Activated B cell treated with CpG ODN at 0.5 μM for 24 hours (primary cell): ENCODE data around the gene MINDY4. TPM values are rescaled to one million over a fixed set of nuclear protein-coding genes. Genes with fewer than 3 reads are reported as not detected.

Experiments
- ATAC-seq: fragments of 200-7000 bp; cut with Tn5 transposase; one replicate; pipeline ENCODE4 v1.10.0; 2021; ENCODE audit warnings: low read depth, mild to moderate bottlenecking, moderate library complexity
- CTCF ChIA-PET: fragments of 350-600 bp; sonication (Branson Sonifier 250); formaldehyde crosslinking; loops from one replicate; lab custom pipeline; 2021; ENCODE audit warnings: antibody characterized with exemption; lab: Charles Lee
- POLR2A ChIA-PET: fragments of 350-600 bp; sonication (Branson Sonifier 250); formaldehyde crosslinking; loops from one replicate; lab custom pipeline; 2021; ENCODE audit warnings: antibody characterized with exemption; lab: Charles Lee
- DNase-seq: peaks from one replicate; pipeline ENCODE4 v3.0.0; 2022
- H3K27ac Mint-ChIP-seq: one replicate; pipeline ENCODE4 v1.8.0; 2020; ENCODE audit warnings: mixed read lengths
- H3K27me3 Mint-ChIP-seq: one replicate; pipeline ENCODE4 v1.8.0; 2021; ENCODE audit warnings: mixed read lengths
- H3K36me3 Mint-ChIP-seq: one replicate; pipeline ENCODE4 v1.8.0; 2021; ENCODE audit warnings: low read depth, mixed read lengths
- H3K4me1 Mint-ChIP-seq: one replicate; pipeline ENCODE4 v1.8.0; 2021; ENCODE audit warnings: mixed read lengths
- H3K4me3 Mint-ChIP-seq: one replicate; pipeline ENCODE4 v1.8.0; 2020; ENCODE audit warnings: mild to moderate bottlenecking, mixed read lengths
- H3K9me3 Mint-ChIP-seq: one replicate; pipeline ENCODE4 v1.8.0; 2020; ENCODE audit warnings: mixed read lengths
- intact Hi-C: fragments of 100-400 bp; cut with micrococcal nuclease; formaldehyde crosslinking; loops from one replicate; pipeline ENCODE4 v1.15.1; 2024
- total RNA-seq: library from RNA; stranded (reverse); gene quantifications from 2 replicates; pipeline ENCODE4 v1.2.3, GENCODE V29; 2022
- TF ChIP-seq, protein P1 (sequence below): fragments of 200-600 bp; IDR thresholded peaks from one replicate; pipeline ENCODE4 v1.8.0; 2022; ENCODE audit warnings: antibody characterized with exemption, mild to moderate bottlenecking

Gene MINDY4
- total RNA-seq, 1 donor from 2014 or later: 1.2 TPM

DNA sequence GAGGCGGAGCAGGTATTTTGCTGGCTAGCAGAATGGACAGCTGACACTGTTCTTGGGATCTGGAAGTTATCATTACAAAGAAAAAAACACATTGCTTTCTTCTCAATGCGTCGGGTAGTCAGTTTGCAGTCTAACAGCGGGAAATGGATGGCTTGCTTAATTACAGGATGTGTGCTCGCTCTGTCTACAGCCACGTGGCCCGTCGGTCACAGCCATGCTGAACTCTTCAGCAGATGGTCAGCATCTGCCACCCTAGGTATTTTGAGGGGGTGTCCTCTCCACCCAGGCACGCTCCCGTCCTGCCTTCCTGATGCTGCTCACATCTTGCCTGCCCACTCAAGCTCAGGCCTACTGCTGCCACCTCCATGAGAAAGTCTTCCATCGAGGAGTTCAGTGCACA lies 39.6 kb upstream of the MINDY4 start:
- no peak for ATAC-seq
- H3K4me1 Mint-ChIP-seq: peaks cover 14% of the 10 kb centered on the region
- no peak overlapping the region for H3K4me3 Mint-ChIP-seq
- H3K27me3 Mint-ChIP-seq: peaks cover 10% of the 10 kb centered on the region
- DNase-seq: no peak
- ChIA-PET POLR2A (no interaction called here), CTCF (interaction anchor here (1.9 kb wide), 1 partner anchor 9 kb away, joined by 8 read pairs; no protein-coding TSS in a partner anchor)
- TF ChIP-seq, protein P1, sequence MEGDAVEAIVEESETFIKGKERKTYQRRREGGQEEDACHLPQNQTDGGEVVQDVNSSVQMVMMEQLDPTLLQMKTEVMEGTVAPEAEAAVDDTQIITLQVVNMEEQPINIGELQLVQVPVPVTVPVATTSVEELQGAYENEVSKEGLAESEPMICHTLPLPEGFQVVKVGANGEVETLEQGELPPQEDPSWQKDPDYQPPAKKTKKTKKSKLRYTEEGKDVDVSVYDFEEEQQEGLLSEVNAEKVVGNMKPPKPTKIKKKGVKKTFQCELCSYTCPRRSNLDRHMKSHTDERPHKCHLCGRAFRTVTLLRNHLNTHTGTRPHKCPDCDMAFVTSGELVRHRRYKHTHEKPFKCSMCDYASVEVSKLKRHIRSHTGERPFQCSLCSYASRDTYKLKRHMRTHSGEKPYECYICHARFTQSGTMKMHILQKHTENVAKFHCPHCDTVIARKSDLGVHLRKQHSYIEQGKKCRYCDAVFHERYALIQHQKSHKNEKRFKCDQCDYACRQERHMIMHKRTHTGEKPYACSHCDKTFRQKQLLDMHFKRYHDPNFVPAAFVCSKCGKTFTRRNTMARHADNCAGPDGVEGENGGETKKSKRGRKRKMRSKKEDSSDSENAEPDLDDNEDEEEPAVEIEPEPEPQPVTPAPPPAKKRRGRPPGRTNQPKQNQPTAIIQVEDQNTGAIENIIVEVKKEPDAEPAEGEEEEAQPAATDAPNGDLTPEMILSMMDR: no peak
- no peak overlapping the region for H3K27ac Mint-ChIP-seq
- no peaks in the 10 kb centered on the region for H3K36me3 Mint-ChIP-seq
- intact Hi-C loops: no loop called here
- H3K9me3 Mint-ChIP-seq: no peaks in the 10 kb centered on the region

DNA sequence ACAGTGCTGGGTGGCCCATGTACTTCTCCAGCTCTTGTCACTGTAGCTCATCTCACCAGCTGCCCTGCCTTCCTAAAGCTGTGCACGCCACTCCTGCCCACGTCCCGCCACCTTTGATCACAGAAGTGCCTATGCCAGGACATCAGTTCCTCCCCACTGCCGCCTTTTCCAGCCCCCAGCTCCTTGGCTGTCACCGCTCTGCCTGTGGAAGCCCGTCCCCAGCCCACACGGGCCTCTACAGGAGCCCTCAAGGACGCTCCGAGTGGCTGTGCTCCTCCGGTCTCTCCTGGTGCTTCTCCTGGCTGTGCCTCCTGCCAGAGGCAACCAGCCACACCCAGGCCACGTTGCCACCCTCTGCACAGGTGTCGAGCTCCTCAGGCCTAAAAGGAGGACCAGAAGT lies 38.6 kb upstream of the MINDY4 start:
- no peak for DNase-seq
- intact Hi-C loops: no loop called here
- H3K27ac Mint-ChIP-seq: no peak overlapping the region
- peaks cover 4% of the 10 kb centered on the region for H3K4me1 Mint-ChIP-seq
- no peaks in the 10 kb centered on the region for H3K36me3 Mint-ChIP-seq
- ATAC-seq: no peak
- H3K4me3 Mint-ChIP-seq: no peak overlapping the region
- ChIA-PET CTCF (no interaction called here), POLR2A (no interaction called here)
- TF ChIP-seq, protein P1: no peak
- no peaks in the 10 kb centered on the region for H3K9me3 Mint-ChIP-seq
- H3K27me3 Mint-ChIP-seq: peaks cover 10% of the 10 kb centered on the region

DNA sequence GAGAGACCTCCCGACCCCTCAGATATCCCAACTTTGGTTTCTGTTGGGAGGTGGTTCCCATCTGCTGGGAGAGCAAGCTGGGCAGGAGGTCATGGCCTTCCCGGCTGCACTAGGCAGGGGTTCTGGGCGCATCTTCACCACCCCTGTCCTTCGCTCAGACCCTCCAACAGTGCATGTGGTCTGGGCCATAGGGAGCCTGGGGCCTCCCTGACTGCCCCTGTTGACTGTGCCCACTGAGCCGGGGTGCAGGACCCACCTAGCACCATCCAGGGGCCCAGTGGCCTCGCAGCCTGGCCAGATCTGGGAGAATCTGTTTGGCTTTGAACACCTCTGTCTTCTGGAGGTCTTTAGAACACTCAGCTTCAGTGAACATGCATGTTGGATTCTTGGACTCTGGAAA lies 38.0 kb upstream of the MINDY4 start:
- ChIA-PET CTCF (no interaction called here), POLR2A (no interaction called here)
- Mint-ChIP-seq H3K9me3 (no peaks in the 10 kb centered on the region), H3K27me3 (peaks cover 10% of the 10 kb centered on the region), H3K36me3 (no peaks in the 10 kb centered on the region), H3K4me1 (peaks cover 2% of the 10 kb centered on the region), H3K27ac (no peak overlapping the region), H3K4me3 (no peak overlapping the region)
- DNase-seq: no peak
- TF ChIP-seq, protein P1: no peak
- no peak for ATAC-seq
- intact Hi-C loops: no loop called here

DNA sequence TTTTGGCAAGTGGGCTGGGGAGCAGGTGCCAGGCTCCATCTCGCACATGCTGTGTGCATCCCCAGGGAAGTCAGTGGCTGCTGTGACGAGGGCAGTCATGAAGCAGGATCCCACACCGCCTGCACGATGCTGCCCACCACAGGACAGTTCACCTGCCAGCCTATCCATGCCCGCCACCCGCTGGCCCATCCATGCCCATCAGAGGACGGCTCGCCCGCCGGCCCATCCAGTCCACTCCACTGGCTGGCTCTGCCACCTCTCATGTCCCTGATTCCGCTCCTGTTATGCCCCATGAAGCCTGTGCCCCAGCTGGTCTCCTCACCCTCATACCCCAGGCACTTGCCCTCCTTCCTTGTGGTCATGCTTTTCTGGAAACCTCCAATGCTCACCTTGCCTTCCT lies 37.5 kb upstream of the MINDY4 start:
- Mint-ChIP-seq H3K9me3 (no peaks in the 10 kb centered on the region), H3K27ac (no peak overlapping the region), H3K27me3 (peaks cover 10% of the 10 kb centered on the region), H3K4me1 (peaks cover 2% of the 10 kb centered on the region), H3K4me3 (no peak overlapping the region), H3K36me3 (no peaks in the 10 kb centered on the region)
- ChIA-PET POLR2A (no interaction called here), CTCF (no interaction called here)
- DNase-seq (no peak), ATAC-seq (no peak)
- TF ChIP-seq, protein P1: no peak
- intact Hi-C loops: no loop called here

DNA sequence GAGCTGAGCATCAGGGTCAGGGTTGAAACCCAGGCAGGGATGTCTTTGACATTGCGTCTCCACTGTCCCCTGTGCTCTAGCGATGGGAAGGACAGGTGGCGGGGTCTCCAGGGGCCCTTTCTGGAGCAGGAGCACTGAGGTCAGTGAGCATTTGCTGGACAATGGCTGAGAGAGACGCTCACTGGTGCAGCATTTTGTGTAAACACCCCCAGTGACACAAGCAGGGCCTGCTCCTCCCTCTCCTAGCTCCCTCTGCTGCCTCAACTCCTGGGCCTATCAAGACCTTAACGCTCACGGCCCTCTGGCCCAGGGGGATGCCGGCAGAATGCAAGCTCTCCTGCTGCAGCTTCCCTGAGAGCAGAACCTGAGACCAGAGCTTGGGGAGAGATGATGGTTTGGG lies 36.7 kb upstream of the MINDY4 start:
- DNase-seq (no peak), ATAC-seq (no peak)
- Mint-ChIP-seq H3K36me3 (no peaks in the 10 kb centered on the region), H3K27me3 (peaks cover 10% of the 10 kb centered on the region), H3K27ac (no peak overlapping the region), H3K4me3 (no peak overlapping the region), H3K9me3 (no peaks in the 10 kb centered on the region), H3K4me1 (peaks cover 2% of the 10 kb centered on the region)
- TF ChIP-seq, protein P1: no peak
- intact Hi-C loops: no loop called here
- ChIA-PET POLR2A (no interaction called here), CTCF (no interaction called here)
